EH (cell line): ENCODE data around the gene EIF3D.

Experiments
- DNase-seq: peaks from one replicate; pipeline ENCODE4 v3.0.0-alpha.2; 2015; ENCODE audit warnings: low read depth

The EIF3D gene

DNA sequence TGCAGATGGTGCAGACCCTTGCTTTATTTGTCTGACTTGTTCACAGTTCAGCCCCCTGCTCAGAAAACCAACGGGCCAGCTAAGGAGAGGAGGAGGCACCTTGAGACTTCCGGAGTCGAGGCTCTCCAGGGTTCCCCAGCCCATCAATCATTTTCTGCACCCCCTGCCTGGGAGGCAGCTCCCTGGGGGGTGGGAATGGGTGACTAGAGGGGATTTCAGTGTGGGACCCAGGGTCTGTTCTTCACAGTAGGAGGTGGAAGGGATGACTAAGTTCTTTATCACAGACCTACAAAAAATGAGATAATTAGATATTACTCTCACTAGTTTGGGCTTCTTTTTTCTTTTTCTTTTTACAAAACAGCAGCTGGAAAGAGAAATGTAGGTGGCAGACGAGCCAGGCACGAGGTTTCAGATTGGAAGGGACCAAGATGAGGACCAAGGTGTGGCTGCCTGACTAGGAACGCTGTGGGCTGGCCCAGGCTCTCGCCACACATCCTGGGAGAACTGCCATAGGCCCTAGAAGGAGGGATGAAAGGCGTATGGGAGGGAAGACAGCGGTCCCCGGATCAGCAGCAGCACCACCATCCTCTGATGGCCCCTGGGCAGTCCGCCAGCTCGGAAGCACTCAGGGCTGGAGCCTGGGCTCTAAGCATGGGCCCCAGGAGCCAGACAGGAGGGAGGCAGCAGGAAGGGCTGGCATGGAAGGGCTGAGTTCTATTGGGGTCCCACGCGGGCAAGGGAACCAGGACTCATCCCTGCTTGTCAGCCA lies 61.7 kb downstream of the EIF3D start:
- DNase-seq, result peak; percentile 88

DNA sequence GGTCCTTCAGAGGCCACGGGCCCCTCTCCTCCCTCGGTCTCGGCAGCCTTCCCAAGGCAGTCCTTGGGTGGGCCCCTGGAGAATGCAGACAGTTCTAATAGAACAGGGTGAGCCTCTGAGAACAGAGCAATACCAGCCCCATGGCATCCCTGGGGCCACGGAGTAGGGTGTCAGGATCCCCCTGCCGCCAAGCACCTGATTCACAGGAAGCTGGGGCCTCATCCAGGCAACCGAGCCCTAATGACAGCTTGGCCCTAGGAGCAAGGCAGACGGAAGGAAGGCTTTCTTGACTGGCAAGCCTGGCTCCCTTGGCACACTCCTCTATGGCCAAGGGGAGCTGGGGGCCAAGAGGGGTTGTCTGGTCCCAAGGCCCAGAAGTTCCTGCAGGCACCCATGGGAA lies 62.7 kb downstream of the EIF3D start:
- no peak for DNase-seq

DNA sequence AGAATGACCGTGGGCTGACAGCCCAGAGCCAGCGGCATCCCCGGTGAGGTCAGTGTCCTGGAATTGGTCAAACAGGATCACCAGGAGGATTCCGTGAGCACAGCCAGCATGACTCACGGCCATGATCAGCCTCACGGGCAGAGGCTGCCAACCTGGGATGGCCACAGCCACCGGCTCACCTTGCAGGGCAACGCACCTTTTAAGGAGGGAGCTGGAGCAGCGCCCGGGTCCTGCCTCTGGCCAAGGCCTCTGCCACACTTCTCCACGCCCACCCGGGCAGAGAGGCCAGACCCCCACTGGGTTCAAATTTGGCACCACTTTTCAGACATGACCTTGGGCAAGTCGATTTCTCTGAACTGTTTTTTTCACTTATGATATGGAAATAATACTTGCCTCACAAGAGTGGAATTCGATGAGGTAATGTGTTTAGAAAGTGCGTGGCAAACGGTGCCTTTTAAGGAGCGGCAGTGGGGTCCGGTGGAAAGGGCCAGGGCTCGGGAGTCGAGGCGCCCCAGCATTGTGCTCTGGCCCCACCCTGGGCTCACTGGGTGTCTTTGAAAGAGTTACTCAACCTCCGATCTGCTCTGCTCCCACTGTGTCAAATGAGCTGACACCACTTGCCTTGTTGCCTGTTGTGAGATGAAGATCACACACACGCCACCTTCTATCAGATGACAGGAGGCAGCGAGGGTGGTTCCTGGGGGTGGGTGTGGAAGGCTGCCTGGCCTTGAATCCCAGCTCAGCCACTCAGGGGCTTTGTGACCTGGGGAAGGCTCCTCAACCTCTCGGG lies 63.5 kb downstream of the EIF3D start:
- peak; percentile 91 for DNase-seq

DNA sequence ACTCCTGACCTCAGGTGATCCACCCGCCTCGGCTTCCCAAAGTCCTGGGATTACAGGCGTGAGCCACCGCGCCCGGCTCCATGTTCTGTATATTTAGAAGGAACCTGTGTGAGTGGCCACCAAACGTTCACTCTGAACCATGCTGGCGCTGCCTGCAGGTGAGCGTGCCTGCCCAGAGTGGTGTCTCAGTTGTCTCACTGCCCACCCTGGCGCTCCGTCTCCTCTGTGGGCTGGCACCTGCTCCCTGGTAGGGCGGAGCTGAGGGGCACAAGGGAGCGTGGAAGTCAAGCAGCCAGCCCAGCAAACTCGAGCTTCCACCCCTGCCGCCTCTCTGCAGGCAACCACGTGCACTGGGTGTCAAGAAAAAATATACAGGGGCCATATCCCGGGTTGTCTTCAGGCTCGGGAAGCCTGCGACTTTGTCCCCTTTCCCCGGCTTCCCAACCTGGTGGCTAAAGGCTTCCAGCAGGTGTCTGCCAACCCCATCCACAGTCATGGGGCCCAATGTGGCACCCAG lies 64.2 kb downstream of the EIF3D start:
- no peak for DNase-seq

DNA sequence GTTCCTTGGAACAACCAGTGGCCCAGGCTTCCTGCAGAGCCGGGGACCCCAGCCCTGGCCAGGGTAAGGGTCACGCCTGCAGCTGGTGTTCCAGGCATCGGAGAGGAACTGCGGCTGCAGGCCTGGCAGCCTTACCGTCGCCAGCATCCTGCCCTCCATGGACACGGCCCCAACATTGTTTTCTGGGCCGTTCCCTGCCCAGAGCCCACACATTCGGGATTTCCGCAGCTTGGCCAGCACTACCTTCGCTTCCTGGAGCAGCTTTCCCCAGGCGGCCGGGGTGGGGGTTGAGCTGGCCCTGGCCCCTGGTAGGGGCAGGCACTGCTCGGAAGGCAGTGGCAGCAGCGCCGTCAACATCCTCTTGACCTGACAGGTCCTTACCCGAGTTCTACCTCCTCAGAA lies 65.2 kb downstream of the EIF3D start:
- no peak for DNase-seq

DNA sequence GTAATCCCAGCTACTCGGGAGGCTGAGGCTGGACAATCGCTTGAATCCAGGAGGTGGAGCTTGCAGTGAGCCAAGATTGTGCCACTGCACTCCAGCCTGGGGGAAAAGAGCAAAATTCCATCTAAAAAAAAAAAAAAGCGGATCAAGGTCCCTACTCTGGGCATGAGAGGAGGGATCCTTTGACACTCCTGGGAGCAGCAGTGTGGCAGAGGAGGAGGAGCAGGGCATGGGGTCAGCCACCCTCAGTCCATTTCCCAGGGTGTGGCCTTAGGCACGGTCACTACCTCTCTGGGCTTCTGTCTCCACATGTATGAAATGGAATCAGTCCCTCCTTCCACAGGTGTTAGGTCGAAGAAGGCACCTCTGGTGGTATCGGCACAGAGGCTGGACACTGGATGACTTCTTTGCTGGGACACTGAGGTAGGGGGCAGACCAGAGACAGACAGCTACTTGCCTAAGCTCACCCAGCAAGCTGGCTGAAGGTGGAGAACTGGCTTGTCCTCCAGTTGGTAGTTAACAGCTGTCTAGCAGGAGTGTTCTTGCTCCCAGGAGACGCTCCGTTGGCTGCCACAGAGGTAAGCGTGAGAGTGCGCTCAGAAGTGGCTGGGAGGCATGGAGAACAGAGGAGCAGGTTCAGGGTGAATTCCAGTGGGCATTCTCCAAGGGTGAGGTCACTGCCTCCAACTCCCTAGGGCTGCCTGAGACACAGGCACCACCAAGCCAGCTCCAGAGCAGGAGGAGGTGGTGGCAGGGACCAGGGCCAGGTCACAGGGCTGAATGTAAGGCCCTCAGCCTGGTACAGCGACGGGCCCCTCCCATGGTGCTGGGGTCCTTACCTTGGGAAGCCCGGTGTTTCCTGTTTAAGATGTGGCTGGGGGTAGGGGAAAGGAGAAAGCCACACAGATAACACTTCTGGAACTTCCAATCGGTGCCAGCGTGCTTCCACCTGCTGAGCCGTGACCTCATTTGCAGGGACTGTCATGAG lies 67.0 kb downstream of the EIF3D start:
- DNase-seq, result peak; percentile 95
